Epithelial cell of proximal tubule (primary cell): ENCODE results near the gene PRR15L. TPM values are rescaled to one million over a fixed set of nuclear protein-coding genes. Genes with fewer than 3 reads are reported as not detected.

Experiments used
- DNase-seq: peaks from one replicate; pipeline ENCODE4 v3.0.0-alpha.2; 2011; ENCODE audit warnings: low read depth
- H3K4me3 ChIP-seq: 2 replicates; pipeline ENCODE4 v1.5.1; 2011; ENCODE audit warnings: low read depth, mild to moderate bottlenecking, low read length
- total RNA-seq: library from RNA; depleted of rRNA; stranded (reverse); fragments of >200 nt; gene quantifications from 2 replicates; pipeline ENCODE4 v1.2.3, GENCODE V29; 2015
- TF ChIP-seq, protein P1 (sequence below): conservative IDR thresholded peaks from 2 replicates; pipeline ENCODE4 v1.5.1; 2012; ENCODE audit warnings: low read depth, mild to moderate bottlenecking, low read length

PRR15L gene
- total RNA-seq, 1 donor from 2014 or later, result 3.5 TPM

DNA sequence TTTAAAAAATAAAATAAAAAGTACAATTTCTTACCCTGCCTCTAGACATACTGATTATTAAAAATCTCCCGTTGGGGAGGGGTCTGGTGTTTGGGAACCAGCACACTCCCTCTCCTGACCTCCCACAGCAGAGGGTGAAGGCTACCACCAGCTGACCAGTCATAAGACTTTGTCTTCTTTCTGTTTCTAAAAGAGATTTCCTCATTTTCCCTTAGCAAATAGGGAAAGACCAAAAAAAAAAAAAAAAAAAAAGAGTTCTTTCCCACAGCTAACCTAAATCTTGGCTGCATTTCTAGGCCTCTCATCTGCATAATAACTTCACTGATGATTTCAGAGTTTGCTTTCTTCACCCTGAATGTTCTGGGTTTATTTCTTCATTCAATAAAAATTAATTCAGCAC lies 43.5 kb upstream of the PRR15L start:
- TF ChIP-seq, protein P1, sequence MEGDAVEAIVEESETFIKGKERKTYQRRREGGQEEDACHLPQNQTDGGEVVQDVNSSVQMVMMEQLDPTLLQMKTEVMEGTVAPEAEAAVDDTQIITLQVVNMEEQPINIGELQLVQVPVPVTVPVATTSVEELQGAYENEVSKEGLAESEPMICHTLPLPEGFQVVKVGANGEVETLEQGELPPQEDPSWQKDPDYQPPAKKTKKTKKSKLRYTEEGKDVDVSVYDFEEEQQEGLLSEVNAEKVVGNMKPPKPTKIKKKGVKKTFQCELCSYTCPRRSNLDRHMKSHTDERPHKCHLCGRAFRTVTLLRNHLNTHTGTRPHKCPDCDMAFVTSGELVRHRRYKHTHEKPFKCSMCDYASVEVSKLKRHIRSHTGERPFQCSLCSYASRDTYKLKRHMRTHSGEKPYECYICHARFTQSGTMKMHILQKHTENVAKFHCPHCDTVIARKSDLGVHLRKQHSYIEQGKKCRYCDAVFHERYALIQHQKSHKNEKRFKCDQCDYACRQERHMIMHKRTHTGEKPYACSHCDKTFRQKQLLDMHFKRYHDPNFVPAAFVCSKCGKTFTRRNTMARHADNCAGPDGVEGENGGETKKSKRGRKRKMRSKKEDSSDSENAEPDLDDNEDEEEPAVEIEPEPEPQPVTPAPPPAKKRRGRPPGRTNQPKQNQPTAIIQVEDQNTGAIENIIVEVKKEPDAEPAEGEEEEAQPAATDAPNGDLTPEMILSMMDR, result no peak
- H3K4me3 ChIP-seq, result no peak overlapping the region
- DNase-seq, result no peak

GRCh38 chr17:47999582-47999981 lies 41.9 kb upstream of the PRR15L start:
- no peak overlapping the region for H3K4me3 ChIP-seq
- no peak for DNase-seq
- TF ChIP-seq, protein P1, result no peak

DNA sequence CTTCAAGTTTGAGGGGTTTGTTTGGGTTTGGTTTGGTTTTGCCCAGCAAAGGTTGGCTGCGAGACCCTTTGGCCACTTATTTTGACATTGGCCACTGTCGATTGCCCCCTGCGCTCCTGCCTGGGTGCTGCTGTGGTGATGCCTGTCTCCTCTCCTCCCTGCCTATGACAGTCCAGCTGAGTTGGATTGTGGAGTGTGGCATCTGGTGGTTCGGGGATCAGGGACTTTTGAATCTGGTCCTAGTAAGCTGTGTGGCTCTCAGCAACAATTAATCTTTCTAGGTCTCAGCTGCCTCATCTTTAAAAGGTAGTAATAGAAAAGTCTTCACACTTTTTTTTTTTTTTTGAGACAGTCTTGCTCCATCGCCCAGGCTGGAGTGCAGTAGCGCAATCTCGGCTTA lies 40.4 kb upstream of the PRR15L start:
- TF ChIP-seq, protein P1, result no peak
- no peak overlapping the region for H3K4me3 ChIP-seq
- DNase-seq, result no peak

- TF ChIP-seq, protein P1, result no peak
- no peak for DNase-seq
Measured at GRCh38 chr17:47997586-47997985, 39.9 kb upstream of the PRR15L start.

DNA sequence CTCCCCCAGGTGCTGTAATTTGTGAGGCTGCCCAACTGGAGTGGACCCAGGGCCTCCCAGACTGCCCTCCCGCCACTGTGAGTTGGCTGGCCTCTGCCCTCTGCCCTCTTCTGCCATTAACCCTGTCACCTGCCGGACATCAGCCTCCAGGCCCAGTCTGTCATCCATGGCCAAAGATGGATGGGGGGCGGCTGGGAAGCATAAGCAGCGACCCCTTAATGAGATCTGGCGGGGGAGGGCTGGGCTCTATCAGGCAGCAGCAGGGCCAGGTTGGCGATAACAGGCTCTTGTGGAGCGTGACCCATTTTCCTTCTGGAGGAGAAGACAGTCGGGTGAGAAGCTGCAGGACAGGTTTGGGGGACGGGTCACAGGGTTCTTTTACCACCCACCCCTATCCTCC lies 38.5 kb upstream of the PRR15L start:
- DNase-seq, result no peak
- H3K4me3 ChIP-seq, result no peak overlapping the region
- TF ChIP-seq, protein P1, result no peak

More at GRCh38 chr17:47997586-47997985, 39.9 kb upstream of the PRR15L start:
- H3K4me3 ChIP-seq, result no peak overlapping the region

GRCh38 chr17:47995241-47995935 lies 37.7 kb upstream of the PRR15L start:
- no peak for DNase-seq
- TF ChIP-seq, protein P1, result no peak
- H3K4me3 ChIP-seq, result no peak overlapping the region

DNA sequence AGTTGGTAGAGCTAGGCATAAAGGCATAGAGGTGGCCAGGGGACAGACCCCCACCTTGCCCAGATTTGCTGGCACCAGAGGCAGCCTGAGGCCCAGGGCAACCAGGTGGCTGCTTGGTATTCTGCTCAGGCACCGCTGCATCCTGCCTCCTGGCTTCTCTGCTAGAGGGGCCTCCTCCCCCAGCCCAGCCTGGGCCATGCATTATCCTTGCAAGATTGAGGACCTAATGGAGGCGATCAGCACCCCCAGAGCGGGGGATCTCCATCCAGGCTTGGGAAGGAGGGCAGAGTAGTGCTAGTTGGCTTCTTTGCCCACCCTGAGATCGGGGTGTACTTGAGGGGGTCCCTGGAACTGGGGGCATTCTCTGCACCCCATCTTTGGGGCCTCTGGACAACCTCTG lies 37.0 kb upstream of the PRR15L start:
- TF ChIP-seq, protein P1, result no peak
- DNase-seq, result no peak
- no peak overlapping the region for H3K4me3 ChIP-seq
